NCI-H748 treated with DMSO at 0.1 percent for 48 hours (cell line): ENCODE results near the gene PEX3.
"Not testable (repeated sequence)": the region's sequence is repeated elsewhere in the genome, so short reads cannot be mapped to it uniquely, and the experiment has no call there.

Experiments used
- DNase-seq: peaks from one replicate; lab custom pipeline; 2025; lab: John Stamatoyannopoulos, UW

PEX3 gene

DNA sequence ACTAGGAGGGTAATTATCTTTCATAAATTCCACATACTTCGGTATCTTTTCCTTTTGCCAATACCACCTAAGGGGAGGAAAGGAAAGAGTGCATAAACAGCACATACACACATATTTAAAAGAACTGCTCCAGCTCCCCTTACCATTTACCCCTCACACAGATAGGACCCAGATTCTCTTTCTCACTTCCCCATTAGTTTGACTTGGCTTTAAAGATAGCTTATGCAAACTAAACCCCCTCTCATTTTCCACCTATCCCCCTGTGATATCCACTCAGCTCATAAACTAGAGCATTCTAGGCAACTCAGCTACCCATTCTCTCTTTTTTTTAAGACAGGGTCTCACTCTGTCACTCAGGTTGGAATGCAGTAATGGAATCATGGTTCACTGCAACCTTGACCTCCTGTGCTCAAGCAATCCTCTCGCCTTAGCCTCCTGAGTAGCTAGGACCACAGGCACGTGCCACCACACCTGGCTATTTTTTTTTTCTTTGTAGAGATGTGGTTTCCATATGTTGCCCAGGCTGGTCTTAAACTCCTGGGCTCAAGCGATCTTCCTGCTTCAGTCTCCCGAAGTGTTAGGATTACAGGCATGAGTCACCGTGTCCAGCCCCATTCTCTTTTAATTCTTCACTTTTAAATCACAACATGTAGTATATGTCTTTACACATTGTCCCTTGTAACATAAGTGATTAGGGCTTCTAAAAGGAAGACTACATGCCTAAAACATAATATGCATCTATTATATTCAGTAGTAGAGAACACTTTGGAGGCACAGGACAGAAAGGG is 56.9 kb downstream of the PEX3 start:
- DNase-seq: no peak

DNA sequence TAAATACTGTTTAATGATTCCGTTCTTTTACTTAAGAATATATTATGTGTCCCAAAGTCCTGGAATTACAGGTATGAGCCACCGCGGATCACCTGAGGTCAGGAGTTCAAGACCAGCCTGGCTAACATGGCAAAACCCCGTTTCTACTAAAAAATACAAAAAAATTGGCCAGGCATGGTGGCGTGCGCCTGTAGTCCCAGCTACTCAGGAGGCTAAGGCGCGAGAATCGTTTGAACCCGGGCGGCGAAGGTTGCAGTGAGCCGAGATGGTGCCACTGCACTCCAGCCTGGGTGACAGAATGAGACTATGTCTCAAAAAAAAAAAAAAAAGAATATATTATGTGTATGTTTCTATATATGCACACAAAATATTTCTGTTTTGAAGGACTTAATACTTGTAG is 59.7 kb downstream of the PEX3 start:
- DNase-seq: not testable (repeated sequence)

DNA sequence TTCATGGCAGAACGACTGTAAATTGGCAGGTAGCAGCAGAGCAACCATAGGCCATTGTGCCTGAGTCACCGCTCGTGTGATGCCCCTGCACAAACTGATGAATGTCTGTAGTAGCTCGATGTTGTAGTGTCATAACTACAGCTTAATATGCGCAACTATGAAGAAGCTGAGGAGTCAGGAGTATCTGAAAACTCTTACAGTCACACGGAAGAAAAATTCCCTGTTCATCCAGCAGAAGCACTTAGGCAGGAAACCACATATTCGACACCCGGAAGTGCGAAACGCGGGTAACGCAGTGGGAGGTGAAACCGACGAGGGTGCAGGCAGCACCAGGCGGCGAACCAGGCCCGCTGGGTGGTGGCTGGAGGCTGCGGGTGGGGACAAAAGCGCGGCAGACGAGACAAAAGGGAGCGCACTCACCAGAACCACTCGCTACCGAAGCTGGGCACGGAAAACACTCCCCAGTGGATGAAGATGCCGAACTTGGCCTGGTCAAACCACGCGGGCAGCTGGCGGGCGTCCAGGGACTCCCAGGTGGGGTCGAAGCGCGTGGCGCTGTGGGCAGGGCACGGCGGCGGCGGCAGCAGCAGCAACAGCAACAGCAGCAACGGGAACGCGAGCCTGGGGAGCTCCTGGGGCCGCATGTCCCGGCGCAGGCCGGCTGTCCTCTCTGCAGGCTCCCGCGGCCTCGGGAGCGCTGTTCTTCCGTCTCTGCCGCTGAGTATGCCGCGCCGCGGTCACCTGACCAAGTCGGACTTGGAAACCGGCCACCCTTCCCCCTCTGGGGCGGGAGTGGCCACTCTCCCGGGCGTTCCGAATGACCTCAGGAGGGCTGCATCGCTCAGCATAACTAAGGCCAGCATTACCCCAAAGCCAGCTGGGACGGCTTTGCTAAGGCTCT is 60.6 kb downstream of the PEX3 start, which contains the start of gene FUCA2:
TSS of gene FUCA2 (minus strand) at position 730 of the 901 bp plus-strand sequence. CDS start at position 644, 86 bp downstream.
- DNase-seq: peak; percentile 23

DNA sequence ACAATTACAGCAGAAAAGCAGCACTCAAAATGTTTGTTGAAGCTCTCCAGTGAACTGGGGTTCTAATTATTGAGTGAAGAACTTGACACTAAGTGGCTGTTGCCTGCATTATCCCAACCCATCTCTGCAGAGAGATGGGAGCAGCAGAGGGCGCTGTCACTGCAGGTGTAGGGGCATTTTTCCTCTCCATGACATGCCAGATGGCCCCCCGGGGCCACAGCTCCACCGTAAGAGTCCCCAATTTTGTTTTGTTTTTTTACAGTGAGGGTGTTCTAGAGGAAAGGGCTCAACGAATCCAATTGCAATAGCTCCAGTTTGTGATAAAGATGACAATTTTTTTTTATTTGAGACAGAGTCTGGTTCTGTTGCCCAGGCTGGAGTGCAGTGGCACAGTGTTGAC is 62.8 kb downstream of the PEX3 start:
- DNase-seq: peak; percentile 73

DNA sequence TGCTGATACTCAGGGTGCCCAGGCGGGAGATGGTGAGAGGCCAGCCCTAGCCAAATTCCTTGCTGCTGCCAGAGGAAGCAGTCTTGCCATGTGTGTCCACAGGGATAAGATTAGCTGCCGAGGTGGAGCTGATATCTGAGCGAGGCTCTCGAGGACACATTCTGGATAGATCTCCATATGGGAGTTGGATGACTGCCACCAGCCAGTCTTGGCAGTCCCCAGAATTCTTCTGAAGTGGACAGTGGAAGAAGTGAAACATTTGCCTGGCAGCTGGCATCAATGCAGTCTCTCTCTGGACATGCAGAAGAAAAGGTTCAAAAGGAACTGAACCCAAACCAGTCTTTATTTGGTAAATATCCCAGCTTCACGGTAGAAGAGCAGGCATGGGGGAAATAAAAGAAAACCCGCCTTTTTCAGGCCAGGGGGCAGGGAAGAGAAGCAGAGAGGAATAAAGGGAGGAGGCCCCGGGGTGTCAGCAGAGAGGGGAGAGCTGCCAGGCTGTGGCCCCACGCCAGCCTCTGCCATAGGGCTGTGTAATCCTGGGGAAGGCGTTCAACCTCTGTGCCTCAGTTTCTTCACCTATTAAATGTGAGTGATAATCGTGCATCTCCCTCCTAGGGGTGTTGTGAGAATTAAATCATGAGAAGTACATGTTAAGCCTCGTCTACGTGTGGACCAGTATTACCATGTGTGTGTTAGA is 64.6 kb downstream of the PEX3 start:
- DNase-seq: no peak

DNA sequence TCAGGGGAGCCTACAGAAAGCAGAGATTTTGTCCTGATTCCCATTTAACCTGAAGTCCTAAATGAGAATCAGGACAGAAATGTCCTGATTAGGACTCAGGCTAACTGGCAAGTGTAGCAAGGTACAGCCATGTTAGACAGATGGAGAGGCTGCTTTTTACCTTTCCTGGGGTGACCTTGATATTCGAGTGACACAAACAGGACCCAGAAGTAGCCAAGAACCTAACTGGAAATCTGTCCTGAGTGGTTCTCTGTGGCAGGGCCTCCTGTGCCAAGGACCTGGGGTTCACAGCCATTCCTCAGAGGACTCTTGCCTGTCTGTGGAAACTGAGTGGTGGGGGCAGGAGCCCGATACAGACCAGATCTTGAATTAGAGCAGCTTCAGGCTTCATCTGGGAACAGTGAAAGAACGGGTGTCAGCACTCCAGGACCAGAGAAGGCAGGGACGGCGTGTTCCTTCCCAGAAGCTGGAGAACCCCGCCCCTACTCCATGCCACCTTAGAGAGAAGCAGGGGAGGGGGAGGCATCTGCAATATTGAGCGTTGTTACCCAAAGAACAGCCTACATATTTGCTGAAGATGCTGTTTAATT is 65.3 kb downstream of the PEX3 start:
- no peak for DNase-seq

DNA sequence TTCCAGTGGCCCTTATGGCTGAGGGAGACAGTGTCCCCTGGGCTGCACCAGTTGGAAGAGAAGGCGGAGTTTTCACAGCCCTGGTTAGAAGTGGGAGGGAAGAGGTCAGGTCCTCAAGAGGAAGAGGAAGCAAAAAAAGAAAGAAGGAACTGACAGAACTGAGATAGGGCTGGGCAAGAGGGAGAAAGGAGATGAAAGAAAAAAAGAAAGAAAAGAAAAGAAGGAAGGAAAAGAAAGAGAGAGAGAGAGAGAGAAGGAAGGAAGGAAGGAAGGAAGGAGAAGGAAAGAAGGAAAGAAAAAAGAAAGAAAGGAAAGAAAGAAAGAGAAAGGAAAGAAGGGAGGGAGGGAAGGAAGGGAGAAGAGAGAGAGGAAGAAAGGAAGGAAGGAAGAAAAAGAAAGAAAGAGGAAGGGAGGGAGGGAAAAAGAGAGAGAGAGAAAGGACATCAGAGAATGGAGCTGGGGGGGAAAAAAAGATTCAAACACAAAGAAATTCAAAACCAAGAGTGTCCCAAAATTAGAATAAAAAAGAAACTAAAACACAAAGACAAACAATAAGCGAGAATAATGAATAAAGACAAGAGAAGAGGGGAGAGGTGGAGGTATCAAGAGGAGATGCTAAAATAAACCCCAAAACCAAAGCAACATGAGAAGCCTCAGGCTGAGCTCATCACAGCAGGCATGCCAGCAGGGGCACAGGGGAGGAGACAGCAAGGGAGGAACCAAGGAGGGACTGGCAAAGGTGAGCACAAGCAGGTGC is 66.3 kb downstream of the PEX3 start:
- DNase-seq: no peak

DNA sequence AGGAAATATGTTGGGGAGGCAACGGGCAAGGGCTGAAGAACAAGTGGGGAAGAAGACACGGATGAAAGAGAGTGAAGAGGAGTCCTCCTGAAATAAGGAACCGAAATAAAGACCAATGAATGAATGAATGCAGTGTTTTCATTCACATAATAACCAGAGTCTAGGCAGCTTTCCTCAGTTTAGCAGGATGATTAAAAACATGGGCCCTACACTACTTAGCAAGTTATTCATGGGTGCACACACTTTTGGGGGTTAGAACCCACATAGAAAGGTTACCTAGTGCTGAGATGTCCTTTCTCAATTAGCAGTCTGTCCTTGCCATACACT is 66.8 kb downstream of the PEX3 start:
- no peak for DNase-seq

DNA sequence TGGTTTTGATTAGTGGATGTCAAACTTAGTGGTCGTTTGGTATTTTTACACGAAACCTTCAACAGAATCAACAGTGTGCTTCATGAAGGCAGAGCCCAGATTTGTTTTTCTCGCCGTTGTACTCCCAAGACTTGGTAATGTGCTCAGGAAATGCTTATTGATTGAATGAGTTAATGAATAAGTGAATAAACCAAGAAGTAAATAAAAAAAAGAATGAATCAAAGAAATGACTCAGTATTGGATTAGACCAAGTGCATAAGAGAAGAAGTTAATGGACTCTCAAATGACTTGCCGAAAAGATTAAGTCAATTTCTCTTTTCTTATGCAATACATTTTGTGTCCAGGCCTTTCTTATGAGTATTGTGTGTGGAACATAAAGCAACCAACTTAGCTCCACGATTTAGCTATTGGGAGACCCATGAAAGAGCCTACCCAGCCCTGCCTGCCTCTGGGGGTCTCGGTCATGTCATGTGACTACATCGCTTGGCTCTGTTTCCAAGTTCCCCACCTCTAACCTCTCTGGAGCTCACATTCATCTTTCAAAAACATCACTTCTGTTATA is 71.5 kb downstream of the PEX3 start:
- DNase-seq: no peak

DNA sequence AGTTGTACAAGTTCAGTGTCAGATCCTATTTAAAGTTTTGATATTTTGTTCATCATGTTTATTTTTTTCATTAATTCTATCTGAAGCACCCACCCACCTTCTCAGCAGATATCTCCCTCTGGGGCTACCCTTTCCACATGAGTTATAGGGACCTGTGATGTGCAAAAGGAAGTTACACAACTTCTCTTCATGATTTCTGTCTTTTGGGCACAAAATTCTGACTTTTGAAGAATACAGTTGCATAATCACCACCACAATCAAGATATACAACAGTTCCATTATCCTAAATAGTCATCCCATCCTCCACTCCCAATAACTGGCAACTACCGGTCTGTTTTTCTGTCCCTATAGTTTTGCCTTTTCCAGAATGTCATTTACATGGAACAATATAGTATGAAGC is 74.8 kb downstream of the PEX3 start:
- DNase-seq: no peak

DNA sequence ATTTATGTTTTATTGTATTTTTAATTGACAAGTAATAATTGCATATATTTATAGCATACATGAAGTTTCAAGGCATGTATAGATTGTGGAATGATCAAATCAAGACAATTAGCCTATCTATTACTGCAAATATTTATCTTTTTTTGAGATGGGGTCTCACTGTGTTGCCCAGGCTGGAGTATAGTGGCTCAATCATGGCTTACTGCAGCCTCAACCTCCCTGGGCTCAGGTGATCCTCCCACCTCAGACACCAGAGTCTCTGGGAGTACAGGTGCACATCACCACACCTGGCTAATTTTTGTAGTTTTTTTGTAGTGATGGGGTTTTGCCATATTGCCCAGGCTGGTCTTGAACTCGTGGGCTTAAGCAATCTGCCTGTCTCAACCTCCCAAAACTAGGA is 77.1 kb downstream of the PEX3 start:
- no peak for DNase-seq

DNA sequence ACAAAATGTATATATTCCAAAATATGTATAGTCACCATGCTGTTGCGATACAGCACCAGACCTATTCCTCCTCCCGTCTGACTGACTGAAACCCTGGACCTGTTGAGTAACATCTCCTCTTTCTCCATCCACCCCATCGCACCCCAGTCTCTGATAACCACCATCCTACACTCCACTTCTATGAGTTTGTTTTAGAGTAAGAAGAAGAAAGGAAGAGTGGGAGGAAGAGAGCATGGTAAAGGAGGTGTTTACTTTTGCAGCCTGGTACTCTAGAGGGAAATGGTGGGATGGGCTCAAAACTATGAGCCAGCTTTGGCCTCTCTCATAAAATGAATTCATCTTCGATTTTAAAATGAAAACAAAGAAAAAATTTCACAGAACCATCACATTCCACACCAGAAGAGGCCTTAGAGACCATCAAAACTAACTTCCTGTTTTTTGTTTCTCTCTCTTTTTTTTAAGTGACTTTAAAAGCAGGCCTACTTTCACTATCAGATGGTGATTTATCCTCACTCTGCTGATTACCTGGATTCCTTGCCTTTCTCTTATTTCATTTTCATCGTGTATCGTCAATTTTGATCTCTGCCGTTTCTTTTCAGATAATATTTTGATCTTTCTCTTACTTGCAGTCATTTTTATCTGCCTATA is 77.7 kb downstream of the PEX3 start:
- no peak for DNase-seq

DNA sequence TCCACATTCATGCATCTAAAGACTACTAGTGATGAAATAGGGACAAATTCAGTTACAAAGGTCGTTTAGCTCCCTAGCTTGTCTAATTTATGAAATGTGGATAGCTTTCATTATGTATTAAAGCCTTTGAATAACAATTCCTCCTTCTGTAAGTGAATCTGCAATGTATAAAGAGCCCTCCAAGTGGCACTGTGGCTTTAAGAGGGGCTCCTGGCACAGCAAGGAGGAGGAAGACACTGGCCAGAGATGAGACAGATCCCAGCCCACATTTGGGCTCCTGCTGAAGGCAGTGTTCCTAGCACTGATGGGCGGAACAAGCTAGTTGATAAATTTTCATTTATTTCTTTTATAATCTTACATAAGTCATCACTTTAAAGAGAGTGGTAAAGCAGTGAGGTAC is 78.5 kb downstream of the PEX3 start:
- DNase-seq: no peak

DNA sequence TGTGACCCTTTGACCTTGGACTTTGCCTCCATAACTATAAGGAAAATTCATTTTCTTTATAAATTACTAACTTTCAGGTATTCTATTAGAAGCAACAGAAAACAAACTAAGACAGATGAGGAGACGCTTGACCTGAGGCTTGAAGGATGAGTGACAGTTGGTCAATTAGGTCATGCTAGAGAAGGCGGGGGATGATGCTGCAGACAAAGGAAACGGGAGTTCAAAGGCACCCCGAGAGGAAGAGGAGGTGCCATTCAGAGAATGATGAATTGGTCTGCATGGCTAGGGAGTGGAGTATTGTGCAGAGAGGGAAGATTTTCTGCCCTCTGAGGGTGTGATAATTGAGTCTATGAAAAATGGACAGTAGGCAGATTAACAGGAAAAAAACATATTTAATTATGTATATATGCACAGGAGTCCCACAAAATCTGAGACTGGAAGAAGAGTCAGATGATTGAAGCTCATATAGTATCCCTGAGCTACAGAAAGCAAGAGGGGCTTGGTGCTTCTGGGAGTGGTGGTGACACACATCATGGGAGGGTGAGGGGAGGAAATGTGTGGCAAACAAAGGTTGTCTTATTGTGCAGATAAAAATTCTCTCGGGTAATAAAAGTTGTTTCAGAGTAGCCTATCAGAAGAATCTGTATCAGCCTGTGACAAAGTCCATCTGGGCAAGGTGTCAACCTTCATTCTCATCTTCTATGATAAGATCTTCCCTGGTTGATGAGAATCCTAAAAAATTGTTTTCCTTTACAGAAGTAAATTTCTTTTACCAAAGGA is 81.3 kb downstream of the PEX3 start:
- no peak for DNase-seq

DNA sequence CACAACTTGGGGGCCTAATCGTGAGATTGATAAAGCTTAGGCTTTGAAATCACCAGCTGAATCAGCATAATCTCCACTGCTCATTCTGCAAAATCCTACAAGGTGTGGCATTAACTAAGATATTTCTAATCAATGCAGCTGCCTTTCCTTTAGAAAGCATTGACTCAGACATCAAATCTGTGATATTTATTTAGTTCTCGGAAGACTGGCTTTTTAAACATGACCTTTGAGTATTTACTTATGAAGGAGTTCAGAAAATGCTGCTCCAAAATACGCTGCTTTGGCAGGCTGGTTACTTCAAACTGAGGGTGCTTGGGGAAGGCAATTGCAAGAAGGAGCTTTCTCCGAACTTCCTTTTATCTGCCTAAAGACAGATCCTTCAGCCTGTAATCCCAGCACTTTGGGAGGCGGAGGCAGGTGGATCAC is 84.6 kb downstream of the PEX3 start:
- no peak for DNase-seq

DNA sequence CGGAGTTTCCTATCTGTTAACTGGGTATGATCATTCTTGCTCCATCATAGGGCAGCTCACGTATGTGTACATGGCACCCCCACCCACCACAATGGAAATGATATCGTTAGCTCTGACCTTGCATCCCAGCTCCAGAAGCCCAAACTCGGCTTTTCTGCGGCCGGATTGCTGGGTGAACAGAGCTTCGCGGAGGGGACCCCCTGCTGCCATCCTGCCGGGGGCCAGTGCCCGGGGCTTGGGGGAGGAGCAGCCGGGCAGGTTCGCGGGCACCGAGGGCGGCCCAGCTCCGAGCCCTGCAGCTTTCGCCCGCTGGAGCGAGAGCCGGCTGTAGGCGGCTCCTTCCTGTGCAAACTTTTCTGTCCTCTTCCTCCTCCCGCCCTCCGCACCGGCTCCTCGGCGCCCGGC is 85.9 kb downstream of the PEX3 start:
- no peak for DNase-seq

DNA sequence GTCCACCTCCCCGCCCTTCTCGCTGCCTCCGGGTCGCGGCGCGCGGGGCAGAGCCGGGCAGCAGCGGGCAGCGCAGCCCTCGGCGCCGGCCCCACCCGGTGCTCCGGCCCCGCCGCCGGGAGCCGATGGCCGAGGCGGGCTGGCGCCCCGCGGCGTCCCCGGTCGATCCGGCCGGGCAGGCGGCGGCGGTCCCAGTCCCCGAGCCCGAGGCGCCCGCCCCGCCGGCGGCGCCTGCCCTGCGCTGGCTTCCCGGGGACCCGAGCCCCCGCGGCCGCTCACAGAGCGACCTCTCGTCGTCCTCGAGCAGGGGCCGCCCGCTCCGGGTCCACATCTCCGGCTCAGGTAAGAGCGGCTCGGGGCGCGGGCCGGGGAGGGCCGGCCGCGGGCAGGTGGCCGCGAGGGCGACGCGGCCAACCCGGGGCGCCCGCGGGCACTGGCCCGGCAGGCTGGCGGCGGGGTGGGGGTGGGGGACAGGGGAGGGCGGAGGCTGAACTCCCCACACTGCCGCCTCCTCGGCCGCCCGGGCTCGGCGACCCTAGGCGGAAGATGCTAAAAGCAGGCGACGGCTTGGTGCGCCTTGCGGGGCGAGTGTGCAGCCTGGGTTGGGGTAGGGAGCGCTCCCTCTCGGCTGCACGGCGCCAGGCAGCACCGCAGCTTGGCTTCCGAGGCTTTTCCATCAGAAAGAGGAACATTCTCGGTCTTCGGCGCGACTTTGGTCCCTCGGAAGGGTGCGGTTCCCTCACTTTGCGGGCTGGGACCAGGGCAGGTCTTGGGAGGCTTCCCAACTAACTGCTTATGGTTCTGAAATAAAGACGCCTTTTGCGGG is 86.5 kb downstream of the PEX3 start:
- DNase-seq: no peak

DNA sequence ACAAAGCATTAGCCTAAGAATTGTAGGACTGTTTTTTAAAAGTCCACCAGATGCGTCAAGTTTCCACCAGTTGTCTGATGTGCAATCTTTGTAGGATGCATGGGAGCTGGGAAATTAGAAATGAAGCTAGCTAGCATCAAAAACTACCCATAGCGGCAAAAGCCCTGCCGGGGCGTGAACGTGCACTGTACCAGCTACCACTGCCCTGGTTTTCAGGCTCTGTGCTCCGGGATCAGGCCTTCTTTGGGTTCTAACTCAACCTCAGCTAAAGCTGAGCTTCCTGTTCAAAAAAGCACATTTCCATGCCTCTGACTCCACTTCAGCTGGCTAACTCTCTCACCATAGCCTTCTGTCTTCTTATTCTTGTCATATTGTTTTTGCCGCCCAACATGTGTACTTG is 87.8 kb downstream of the PEX3 start:
- no peak for DNase-seq

DNA sequence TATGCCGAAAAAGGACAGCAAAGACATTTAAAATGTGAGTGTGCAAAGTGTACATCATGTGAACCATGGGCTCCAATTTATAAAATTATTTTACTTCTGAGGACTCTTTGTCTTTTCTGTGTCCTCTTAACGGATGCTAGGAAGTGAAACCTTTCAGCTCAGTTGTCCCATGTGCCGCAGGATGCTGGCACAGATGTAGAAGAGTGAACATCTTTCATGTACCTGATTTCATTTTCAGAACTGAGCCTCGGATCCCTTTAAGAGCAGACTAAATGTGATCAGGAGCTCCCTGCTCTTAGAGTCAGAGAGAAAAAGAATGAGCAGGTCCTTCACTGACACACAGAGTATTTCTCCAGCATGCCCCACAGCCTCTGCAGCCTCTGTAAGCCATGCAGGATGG is 88.5 kb downstream of the PEX3 start:
- DNase-seq: no peak
